K562 (cell line): ENCODE data around the gene RPS19. TPM values are rescaled to one million over a fixed set of nuclear protein-coding genes. Genes with fewer than 3 reads are reported as not detected.

Experiments
- ATAC-seq: fragments of 200-7000 bp; cut with Tn5 transposase; 3 replicates; pipeline ENCODE4 v1.9.1; 2020; ENCODE audit warnings: moderate library complexity
- BruUV-seq: library from RNA; stranded (reverse); fragments of 400-500 nt; replicated peaks from 2 replicates; lab custom pipeline; 2021; lab: Mats Ljungman, UMichigan
- CTCF ChIA-PET: fragments of 300-600 bp; formaldehyde crosslinking; extraction: SDS; loops from one replicate; lab custom pipeline; 2021; ENCODE audit warnings: low intra/inter-chr PET ratio; lab: Yijun Ruan, JAX
- POLR2A ChIA-PET: fragments of 300-600, 350-650 bp; sonication (Branson Sonifier 250); formaldehyde crosslinking; extraction: SDS; loops from one replicate; lab custom pipeline; 2021; ENCODE audit warnings: antibody characterized with exemption, inconsistent platforms; lab: Yijun Ruan, JAX
- DNase-seq, 4 experiments: peaks; one replicate each; pipeline versions ENCODE4 v3.0.0 to v3.0.0-alpha.2; 2011 to 2018; ENCODE audit warnings: low spot score in 3 of 4, mixed read lengths in 3 of 4; ENCODE audit errors: extremely low read depth in 1 of 4
- FAIRE-seq: peaks from 2 replicates; lab custom pipeline; 2011; peaks lifted over from hg19 to GRCh38; lab: Jason Lieb, UNC
- H2AFZ ChIP-seq: 2 replicates; pipeline ENCODE4 v1.6.0; 2011; ENCODE audit warnings: low read depth, low read length, control low read depth, inconsistent platforms
- H3K27ac ChIP-seq: fragments of 200-600 bp; 3 replicates; pipeline ENCODE4 v1.8.0; 2011; ENCODE audit warnings: low read depth, mild to moderate bottlenecking, control low read depth, inconsistent platforms, low read length, moderate library complexity, mixed read lengths; ENCODE audit errors: extremely low read depth
- H3K27me3 ChIP-seq, 2 experiments: fragments of 300-600 bp in 1 of 2; 2 replicates in 1 of 2; 3 replicates in 1 of 2; pipeline versions ENCODE4 v1.6.0 to v1.8.0; 2011; ENCODE audit warnings: inconsistent platforms in 2 of 2, low read length in 2 of 2, mild to moderate bottlenecking in 1 of 2, mixed read lengths in 1 of 2, moderate library complexity in 1 of 2; ENCODE audit not compliant: control insufficient read depth in 2 of 2, insufficient read depth in 2 of 2
- H3K36me3 ChIP-seq: fragments of 300-600 bp; 3 replicates; pipeline ENCODE4 v1.8.0; 2011; ENCODE audit warnings: mild to moderate bottlenecking, low read length, inconsistent platforms; ENCODE audit not compliant: control insufficient read depth, insufficient read depth
- H3K4me1 ChIP-seq, 2 experiments: fragments of 200-600 bp in 1 of 2; replicated peaks in 1 of 2; 2 replicates in 1 of 2; 3 replicates in 1 of 2; pipeline versions ENCODE4 v1.5.1 to v1.8.0; 2011; ENCODE audit warnings: inconsistent platforms in 2 of 2, low read length in 2 of 2, mild to moderate bottlenecking in 1 of 2, mixed read lengths in 1 of 2, moderate library complexity in 1 of 2; ENCODE audit not compliant: control insufficient read depth in 2 of 2, insufficient read depth in 2 of 2
- H3K4me2 ChIP-seq: 2 replicates; pipeline ENCODE4 v1.6.1; 2011; ENCODE audit warnings: low read length, control low read depth, inconsistent platforms, mixed read lengths; ENCODE audit not compliant: insufficient read depth
- H3K4me3 ChIP-seq: fragments of 200-600 bp; sonication (generic), shearing (Covaris generic); 2 replicates; pipeline ENCODE4 v1.5.1; 2016; ENCODE audit warnings: control low read depth, inconsistent platforms
- H3K79me2 ChIP-seq: fragments of 200-600 bp; 3 replicates; pipeline ENCODE4 v1.8.0; 2011; ENCODE audit warnings: low read length, inconsistent platforms; ENCODE audit not compliant: control insufficient read depth, insufficient read depth
- H3K9ac ChIP-seq, 2 experiments: 2 replicates each; pipeline versions ENCODE4 v1.6.0 to v1.6.1; 2011; ENCODE audit warnings: low read depth in 2 of 2, low read length in 2 of 2, control low read depth in 1 of 2, inconsistent platforms in 1 of 2, mild to moderate bottlenecking in 1 of 2, mixed read lengths in 1 of 2; ENCODE audit not compliant: insufficient read depth in 1 of 2
- H3K9me1 ChIP-seq: one replicate; pipeline ENCODE4 v1.6.0; 2011; ENCODE audit warnings: inconsistent platforms, mild to moderate bottlenecking, low read length, moderate library complexity; ENCODE audit not compliant: control insufficient read depth, insufficient read depth
- H3K9me3 ChIP-seq: replicated peaks from 2 replicates; pipeline ENCODE4 v1.5.1; 2011; ENCODE audit warnings: low read depth, low read length, inconsistent platforms; ENCODE audit not compliant: control insufficient read depth, insufficient read depth
- H4K20me1 ChIP-seq: replicated peaks from 2 replicates; pipeline ENCODE4 v1.6.1; 2011; ENCODE audit warnings: low read length, inconsistent platforms, mixed read lengths; ENCODE audit not compliant: control insufficient read depth, insufficient read depth
- ATF7 ChIP-seq: fragments of 450-650 bp; IDR thresholded peaks from 2 replicates; pipeline ENCODE4 v1.7.1; 2014; ENCODE audit warnings: mild to moderate bottlenecking, moderate library complexity
- FOXK1 ChIP-seq: sonication (generic); formaldehyde crosslinking; IDR thresholded peaks from 2 replicates; pipeline ENCODE4 v1.8.0; 2022; ENCODE audit warnings: missing genetic modification reagents, mild to moderate bottlenecking, borderline replicate concordance
- GTF2E2 ChIP-seq: fragments of 200-800 bp; sonication (Bioruptor generic); IDR thresholded peaks from 2 replicates; pipeline ENCODE4 v1.6.1; 2016; ENCODE audit warnings: missing genetic modification characterization, missing compliant biosample characterization
- HMG20B ChIP-seq: fragments of 250-450 bp; sonication (Bioruptor Pico); IDR thresholded peaks from 2 replicates; pipeline ENCODE4 v1.5.0; 2021; ENCODE audit warnings: mild to moderate bottlenecking
- MLLT1 ChIP-seq, 2 experiments: fragments of 450-650 bp; IDR thresholded peaks; 2 replicates each; pipeline ENCODE4 v1.6.1; 2016
- MYC ChIP-seq, 2 experiments: fragments of 250-450 bp in 1 of 2; sonication (Bioruptor Pico) in 1 of 2; IDR thresholded peaks; 2 replicates each; pipeline versions ENCODE4 v1.5.1 to v1.6.1; 2012 to 2021; ENCODE audit warnings: low read depth in 2 of 2, borderline replicate concordance in 1 of 2, improper control_type of control experiment in 1 of 2, low read length in 1 of 2, mild to moderate bottlenecking in 1 of 2, moderate library complexity in 1 of 2
- POLR2G ChIP-seq: fragments of 200-400 bp; formaldehyde crosslinking; IDR thresholded peaks from 2 replicates; pipeline ENCODE4 v1.6.1; 2017; ENCODE audit warnings: low read depth, mild to moderate bottlenecking, antibody characterized with exemption, low read length, moderate library complexity
- SNRNP70 ChIP-seq: fragments of 200-400 bp; formaldehyde crosslinking; optimal IDR thresholded peaks from 2 replicates; pipeline ENCODE3; 2017; ENCODE audit warnings: low read depth, low read length
- SRSF3 ChIP-seq: fragments of 200-400 bp; formaldehyde crosslinking; IDR thresholded peaks from 2 replicates; pipeline ENCODE4 v1.6.1; 2016; ENCODE audit warnings: mild to moderate bottlenecking, low read length, moderate library complexity; ENCODE audit not compliant: insufficient read depth
- ZNF830 ChIP-seq: fragments of 250-450 bp; sonication (Bioruptor Pico); IDR thresholded peaks from 2 replicates; pipeline ENCODE4 v1.5.0; 2021; ENCODE audit warnings: mild to moderate bottlenecking
- WGBS: fragments of 100-300 bp; shearing (Covaris generic); methylation state at CpG from one replicate; pipeline ENCODE4 v1.1.6; 2016; ENCODE audit warnings: low coverage, mixed read lengths; ENCODE audit not compliant: insufficient coverage; ENCODE audit errors: missing lambda C conversion rate; 5-methylcytosine and 5-hydroxymethylcytosine counted together
- in situ Hi-C: fragments of 300-500 bp; cut with MboI; formaldehyde crosslinking; loops from 4 replicates; pipeline ENCODE4 v1.15.0; 2018; ENCODE audit warnings: inconsistent platforms, mixed read lengths
- intact Hi-C: fragments of 100-400 bp; cut with micrococcal nuclease; formaldehyde crosslinking; loops from 2 replicates; pipeline ENCODE4 v1.14.2; 2022
- polyA plus RNA-seq, 8 experiments: library from polyadenylated mRNA; depleted of rRNA in 4 of 8; stranded (reverse) in 5 of 8; unstranded in 3 of 8; fragments of >200 nt; fragmentation: Nextera tagmentation in 2 of 8; fragmentation: Illumina TruSeq in 1 of 8; extraction: Ambion mirVana in 2 of 8; extraction: Trizol in 1 of 8; gene quantifications; 2 replicates each; pipeline versions ENCODE4 v1.2.1 to v1.2.3, GENCODE V29; 2011 to 2014; ENCODE audit warnings: inconsistent platforms in 1 of 8, missing spikeins in 1 of 8
- total RNA-seq, 7 experiments: library from RNA; depleted of rRNA in 6 of 7; stranded (reverse); fragments of >200 nt in 6 of 7; fragmentation: Illumina TruSeq in 2 of 7; extraction: Trizol in 2 of 7; gene quantifications; 2 replicates each; pipeline versions ENCODE4 v1.2.1 to v1.2.3, GENCODE V29; 2011 to 2021; ENCODE audit warnings: low replicate concordance in 1 of 7
- TF ChIP-seq, protein P1 (sequence below): sonication (generic); formaldehyde crosslinking; IDR thresholded peaks from 2 replicates; pipeline ENCODE4 v1.8.1; 2023; ENCODE audit warnings: mild to moderate bottlenecking, missing genetic modification reagents
- TF ChIP-seq, protein P2 (sequence below): sonication (generic); formaldehyde crosslinking; IDR thresholded peaks from 2 replicates; pipeline ENCODE4 v1.9.0; 2022; ENCODE audit warnings: mild to moderate bottlenecking, missing genetic modification reagents

The RPS19 gene
- total and polyA plus RNA-seq, 9 of the 15 experiments (the other 6 are each of a cell fraction or from before 2014, with no cell fraction given) = 1,964 to 3,408 (median 2,747) TPM

- Histone ChIP-seq H3K4me1 (peaks cover 25 to 30% of the 10 kb centered on the region in 2 experiments), H2AFZ (no peak overlapping the region), H3K36me3 (peaks cover 52% of the 10 kb centered on the region), H3K4me2 (peak overlapping the region; percentile 95), H3K4me3 (peak overlapping the region; percentile 93), H4K20me1 (peaks cover 34% of the 10 kb centered on the region), H3K27me3 (no peaks in the 10 kb centered on the region), H3K9ac (peak overlapping the region; percentile 97 to 100), H3K9me1 (peaks cover 8% of the 10 kb centered on the region), H3K27ac (peak overlapping the region; percentile 99), H3K9me3 (no peaks in the 10 kb centered on the region), H3K79me2 (peaks cover 58% of the 10 kb centered on the region)
- DNase-seq (no peak), ATAC-seq (no peak), FAIRE-seq (no peak)
- ChIA-PET POLR2A (interaction anchor here (0.7 to 3.1 kb wide), 19 partner anchors 9 to 203 kb away, joined by 3 to 54 read pairs (median 6); partner anchors contain the start of genes DMRTC2, LYPD4 and RABAC1), CTCF (interaction anchor here (1.7 kb wide), 1 partner anchor 98 kb away, joined by 10 read pairs; the partner anchor contains the start of gene RABAC1)
- intact Hi-C loops = loop anchor here (2.0 kb wide), 1 partner anchor 18 kb away; no protein-coding TSS in a partner anchor
- 3% methylated on average over 40 of the region's 45 CpGs for WGBS
- in situ Hi-C loops = no loop called here
- no TSS peak for BruUV-seq
- TF ChIP-seq ZNF830 (CRISPR knock-in tag) (0 out of 2 replicates have a peak, but pooled peaks have one; percentile 84), SRSF3 (0 out of 2 replicates have a peak, but pooled peaks have one; percentile 44), MYC (IDR thresholded peaks at IDR 0.05; ENCODE audit: low read depth, low read length) (no peak), MYC (CRISPR knock-in tag; IDR thresholded peaks at IDR 0.05; ENCODE audit: borderline replicate concordance, low read depth) (no peak), GTF2E2 (tag) (0 out of 2 replicates have a peak, but pooled peaks have one; percentile 81), MLLT1 (IDR thresholded peaks at IDR 0.05) (no peak), SNRNP70 (peak; percentile 73), FOXK1 (CRISPR knock-in tag) (0 out of 2 replicates have a peak, but pooled peaks have one; percentile 57), ATF7 (no peak), POLR2G (peak; percentile 72), HMG20B (no peak)
- TF ChIP-seq, protein P1, sequence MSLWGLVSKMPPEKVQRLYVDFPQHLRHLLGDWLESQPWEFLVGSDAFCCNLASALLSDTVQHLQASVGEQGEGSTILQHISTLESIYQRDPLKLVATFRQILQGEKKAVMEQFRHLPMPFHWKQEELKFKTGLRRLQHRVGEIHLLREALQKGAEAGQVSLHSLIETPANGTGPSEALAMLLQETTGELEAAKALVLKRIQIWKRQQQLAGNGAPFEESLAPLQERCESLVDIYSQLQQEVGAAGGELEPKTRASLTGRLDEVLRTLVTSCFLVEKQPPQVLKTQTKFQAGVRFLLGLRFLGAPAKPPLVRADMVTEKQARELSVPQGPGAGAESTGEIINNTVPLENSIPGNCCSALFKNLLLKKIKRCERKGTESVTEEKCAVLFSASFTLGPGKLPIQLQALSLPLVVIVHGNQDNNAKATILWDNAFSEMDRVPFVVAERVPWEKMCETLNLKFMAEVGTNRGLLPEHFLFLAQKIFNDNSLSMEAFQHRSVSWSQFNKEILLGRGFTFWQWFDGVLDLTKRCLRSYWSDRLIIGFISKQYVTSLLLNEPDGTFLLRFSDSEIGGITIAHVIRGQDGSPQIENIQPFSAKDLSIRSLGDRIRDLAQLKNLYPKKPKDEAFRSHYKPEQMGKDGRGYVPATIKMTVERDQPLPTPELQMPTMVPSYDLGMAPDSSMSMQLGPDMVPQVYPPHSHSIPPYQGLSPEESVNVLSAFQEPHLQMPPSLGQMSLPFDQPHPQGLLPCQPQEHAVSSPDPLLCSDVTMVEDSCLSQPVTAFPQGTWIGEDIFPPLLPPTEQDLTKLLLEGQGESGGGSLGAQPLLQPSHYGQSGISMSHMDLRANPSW (CRISPR knock-in tag) = 0 out of 2 replicates have a peak, but pooled peaks have one; percentile 23
- TF ChIP-seq, protein P2, sequence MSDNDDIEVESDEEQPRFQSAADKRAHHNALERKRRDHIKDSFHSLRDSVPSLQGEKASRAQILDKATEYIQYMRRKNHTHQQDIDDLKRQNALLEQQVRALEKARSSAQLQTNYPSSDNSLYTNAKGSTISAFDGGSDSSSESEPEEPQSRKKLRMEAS (CRISPR knock-in tag) = peak; percentile 2
Observed at GRCh38 chr19:41860419-41861115, 512 bp downstream of the RPS19 start.
